H1 (cell line): ENCODE results near the gene SH2D5. TPM values are rescaled to one million over a fixed set of nuclear protein-coding genes. Genes with fewer than 3 reads are reported as not detected.

Experiments
- CTCF ChIA-PET: fragments of 300-600 bp; sonication (Branson Sonifier 250); formaldehyde crosslinking; loops from one replicate; lab custom pipeline; 2021; ENCODE audit not compliant: partially characterized antibody; lab: Charles Lee
- POLR2A ChIA-PET: fragments of 300-600 bp; sonication (Branson Sonifier 250); formaldehyde crosslinking; loops from one replicate; lab custom pipeline; 2021; ENCODE audit warnings: inconsistent platforms; ENCODE audit not compliant: partially characterized antibody; lab: Charles Lee
- DNase-seq, 2 experiments: peaks; one replicate each; pipeline versions ENCODE4 v3.0.0 to v3.0.0-alpha.2; 2010 to 2022; ENCODE audit warnings: low spot score in 2 of 2, low read depth in 1 of 2, mixed read lengths in 1 of 2
- FAIRE-seq: peaks from 2 replicates; lab custom pipeline; 2011; peaks lifted over from hg19 to GRCh38; lab: Jason Lieb, UNC
- H2AFZ ChIP-seq: 2 replicates; pipeline ENCODE4 v1.8.1; 2012; ENCODE audit warnings: low read length, inconsistent platforms
- H2AK5ac ChIP-seq: 2 replicates; pipeline ENCODE4 v1.6.1; 2013; ENCODE audit warnings: low read depth, low read length
- H2BK120ac ChIP-seq: replicated peaks from 2 replicates; pipeline ENCODE3; 2013; ENCODE audit warnings: low read depth, low read length, inconsistent platforms
- H2BK12ac ChIP-seq: 2 replicates; pipeline ENCODE4 v1.6.1; 2013; ENCODE audit warnings: low read depth, low read length
- H2BK15ac ChIP-seq: 2 replicates; pipeline ENCODE4 v1.6.1; 2013; ENCODE audit warnings: low read length
- H2BK20ac ChIP-seq: 2 replicates; pipeline ENCODE4 v1.6.1; 2013; ENCODE audit warnings: low read length
- H2BK5ac ChIP-seq: 2 replicates; pipeline ENCODE4 v1.6.1; 2013; ENCODE audit warnings: low read depth, low read length
- H3K14ac ChIP-seq: 2 replicates; pipeline ENCODE4 v1.6.1; 2013; ENCODE audit warnings: inconsistent platforms; ENCODE audit not compliant: insufficient read length
- H3K18ac ChIP-seq: 2 replicates; pipeline ENCODE4 v1.6.1; 2013; ENCODE audit warnings: low read length; ENCODE audit errors: extremely low read depth
- H3K23ac ChIP-seq: 2 replicates; pipeline ENCODE4 v1.6.1; 2013; ENCODE audit warnings: inconsistent platforms; ENCODE audit not compliant: insufficient read length
- H3K23me2 ChIP-seq: 2 replicates; pipeline ENCODE4 v1.6.1; 2013; ENCODE audit warnings: low read depth, low read length
- H3K27ac ChIP-seq: 2 replicates; pipeline ENCODE4 v1.6.1; 2011; ENCODE audit warnings: low read depth, low read length, inconsistent platforms
- H3K27me3 ChIP-seq, 4 experiments: replicated peaks in 1 of 4; 1 replicate in 1 of 4; 2 replicates in 3 of 4; pipeline versions ENCODE4 v1.6.1 to v1.8.1; 2011 to 2013; ENCODE audit warnings: low read length in 3 of 4, mild to moderate bottlenecking in 3 of 4, inconsistent platforms in 2 of 4, mixed read lengths in 2 of 4, moderate library complexity in 1 of 4; ENCODE audit not compliant: control insufficient read depth in 3 of 4, insufficient read depth in 3 of 4; ENCODE audit errors: extremely low read depth in 1 of 4
- H3K36me3 ChIP-seq, 4 experiments: 2 replicates each; pipeline versions ENCODE4 v1.6.1 to v1.8.1; 2011 to 2013; ENCODE audit warnings: mild to moderate bottlenecking in 4 of 4, low read length in 3 of 4, moderate library complexity in 2 of 4, control low read depth in 1 of 4, inconsistent platforms in 1 of 4; ENCODE audit not compliant: insufficient read depth in 4 of 4, control insufficient read depth in 2 of 4
- H3K4ac ChIP-seq: replicated peaks from 2 replicates; pipeline ENCODE3; 2013; ENCODE audit warnings: low read length, low read depth, mixed read lengths, inconsistent platforms; ENCODE audit not compliant: insufficient read length
- H3K4me1 ChIP-seq, 4 experiments: replicated peaks in 1 of 4; 1 replicate in 1 of 4; 2 replicates in 3 of 4; pipeline versions ENCODE4 v1.6.1 to v1.8.1; 2011 to 2013; ENCODE audit warnings: low read length in 3 of 4, inconsistent platforms in 2 of 4, mixed read lengths in 1 of 4; ENCODE audit not compliant: insufficient read depth in 4 of 4, control insufficient read depth in 3 of 4
- H3K4me2 ChIP-seq, 2 experiments: 2 replicates each; pipeline versions ENCODE4 v1.6.1 to v1.8.1; 2011 to 2013; ENCODE audit warnings: low read depth in 2 of 2, low read length in 2 of 2, control low read depth in 1 of 2, inconsistent platforms in 1 of 2, mild to moderate bottlenecking in 1 of 2; ENCODE audit not compliant: insufficient read depth in 1 of 2
- H3K4me3 ChIP-seq, 4 experiments: fragments of 200-600, 300-600 bp in 1 of 4; sonication (generic), shearing (Covaris generic), sonication (Bioruptor Twin) in 1 of 4; 2 replicates each; pipeline versions ENCODE4 v1.5.1 to v1.8.1; 2011 to 2016; ENCODE audit warnings: low read length in 4 of 4, low read depth in 3 of 4, control low read depth in 2 of 4, inconsistent platforms in 2 of 4, mild to moderate bottlenecking in 2 of 4, mixed read lengths in 1 of 4, moderate library complexity in 1 of 4; ENCODE audit not compliant: insufficient read depth in 2 of 4; ENCODE audit errors: extremely low read depth in 1 of 4
- H3K56ac ChIP-seq: replicated peaks from 2 replicates; pipeline ENCODE3; 2013; ENCODE audit warnings: low read depth, mild to moderate bottlenecking, mixed read lengths, low read length, inconsistent platforms; ENCODE audit not compliant: insufficient read length
- H3K79me1 ChIP-seq: 2 replicates; pipeline ENCODE4 v1.6.1; 2013; ENCODE audit warnings: low read depth, low read length, control low read depth
- H3K79me2 ChIP-seq, 2 experiments: 2 replicates each; pipeline versions ENCODE4 v1.6.1 to v1.8.1; 2012 to 2013; ENCODE audit warnings: low read length in 2 of 2, mild to moderate bottlenecking in 2 of 2, inconsistent platforms in 1 of 2; ENCODE audit not compliant: insufficient read depth in 2 of 2, control insufficient read depth in 1 of 2
- H3K9ac ChIP-seq, 4 experiments: replicated peaks in 1 of 4; 1 replicate in 1 of 4; 2 replicates in 3 of 4; pipeline versions ENCODE4 v1.6.1 to v1.8.1; 2011 to 2013; ENCODE audit warnings: low read depth in 3 of 4, low read length in 3 of 4, control low read depth in 2 of 4, mild to moderate bottlenecking in 2 of 4, moderate library complexity in 2 of 4, inconsistent platforms in 1 of 4; ENCODE audit errors: extremely low read depth in 1 of 4
- H3K9me3 ChIP-seq, 2 experiments: 2 replicates each; pipeline versions ENCODE4 v1.6.1 to v1.8.1; 2012 to 2013; ENCODE audit warnings: mild to moderate bottlenecking in 2 of 2, moderate library complexity in 2 of 2, control low read depth in 1 of 2, inconsistent platforms in 1 of 2, low read depth in 1 of 2, low read length in 1 of 2, mixed read lengths in 1 of 2; ENCODE audit not compliant: insufficient read depth in 2 of 2
- H4K20me1 ChIP-seq, 2 experiments: replicated peaks in 1 of 2; 2 replicates each; pipeline versions ENCODE3 to v1.8.1; 2011 to 2013; ENCODE audit warnings: inconsistent platforms in 2 of 2, low read length in 2 of 2, mild to moderate bottlenecking in 1 of 2; ENCODE audit not compliant: insufficient read depth in 2 of 2, control insufficient read depth in 1 of 2
- H4K5ac ChIP-seq: 2 replicates; pipeline ENCODE4 v1.6.1; 2013; ENCODE audit warnings: low read length, low read depth, mixed read lengths, inconsistent platforms; ENCODE audit not compliant: insufficient read length
- H4K8ac ChIP-seq: 2 replicates; pipeline ENCODE4 v1.8.0; 2013; ENCODE audit warnings: mild to moderate bottlenecking, moderate library complexity, low read length, inconsistent platforms; ENCODE audit not compliant: insufficient read depth; ENCODE audit errors: extremely low read depth
- H4K91ac ChIP-seq: replicated peaks from 2 replicates; pipeline ENCODE3; 2013; ENCODE audit warnings: low read length, mixed read lengths, inconsistent platforms; ENCODE audit not compliant: insufficient read length
- ASH2L ChIP-seq: fragments of 200-600, 300-600 bp; sonication (generic); IDR thresholded peaks from one replicate; pipeline ENCODE4 v1.7.1; 2017; ENCODE audit warnings: low read length
- HDAC6 ChIP-seq: IDR thresholded peaks from one replicate; pipeline ENCODE4 v1.7.1; 2012; ENCODE audit warnings: low read depth, mild to moderate bottlenecking, inconsistent platforms, low read length, moderate library complexity
- KDM5A ChIP-seq: fragments of 200-600 bp; IDR thresholded peaks from 2 replicates; pipeline ENCODE4 v1.7.1; 2012; ENCODE audit warnings: mild to moderate bottlenecking, low read length, inconsistent platforms, mixed read lengths
- POLR2A ChIP-seq, 2 experiments: IDR thresholded peaks; 1 replicate in 1 of 2; 2 replicates in 1 of 2; pipeline ENCODE4 v1.6.1; 2011; ENCODE audit warnings: low read depth in 2 of 2, low read length in 2 of 2, mild to moderate bottlenecking in 2 of 2; ENCODE audit errors: control extremely low read depth in 1 of 2
- SIRT6 ChIP-seq: IDR thresholded peaks from one replicate; pipeline ENCODE4 v1.7.1; 2012; ENCODE audit warnings: low read length, inconsistent platforms
- WGBS, 2 experiments: shearing (Covaris generic) in 1 of 2; methylation state at CpG; one replicate each; pipeline versions ENCODE4 v1.1.6 to v1.1.7; 2013 to 2015; ENCODE audit warnings: low lambda C conversion rate in 2 of 2, mixed read lengths in 2 of 2, inconsistent platforms in 1 of 2, low coverage in 1 of 2, missing lambda C conversion rate in 1 of 2; ENCODE audit not compliant: insufficient replicate concordance in 2 of 2, insufficient coverage in 1 of 2, insufficient read length in 1 of 2; ENCODE audit errors: extremely low coverage in 1 of 2, missing lambda C conversion rate in 1 of 2; 5-methylcytosine and 5-hydroxymethylcytosine counted together
- polyA plus RNA-seq, 7 experiments: library from polyadenylated mRNA; depleted of rRNA in 3 of 7; stranded (reverse) in 5 of 7; unstranded in 2 of 7; fragments of >200 nt in 5 of 7; fragments of 200-250 nt in 2 of 7; gene quantifications; 1 replicate in 5 of 7; 2 replicates in 1 of 7; 4 replicates in 1 of 7; pipeline versions ENCODE4 v1.2.1 to v1.2.3, GENCODE V29; 2011 to 2013; ENCODE audit warnings: missing spikeins in 2 of 7, mixed read lengths in 2 of 7
- total RNA-seq: library from RNA; stranded (reverse); fragmentation: NEBNext Ultra II Directional; extraction: Animal tissue kit (Norgen Biotek cat#: 25700); gene quantifications from 2 replicates; pipeline ENCODE4 v1.2.1, GENCODE V29; 2021

The SH2D5 gene
- total and polyA plus RNA-seq, 2 of the 8 experiments (the other 6 are each of a cell fraction or from before 2014, with no cell fraction given), result 13.2 to 18.4 TPM

DNA sequence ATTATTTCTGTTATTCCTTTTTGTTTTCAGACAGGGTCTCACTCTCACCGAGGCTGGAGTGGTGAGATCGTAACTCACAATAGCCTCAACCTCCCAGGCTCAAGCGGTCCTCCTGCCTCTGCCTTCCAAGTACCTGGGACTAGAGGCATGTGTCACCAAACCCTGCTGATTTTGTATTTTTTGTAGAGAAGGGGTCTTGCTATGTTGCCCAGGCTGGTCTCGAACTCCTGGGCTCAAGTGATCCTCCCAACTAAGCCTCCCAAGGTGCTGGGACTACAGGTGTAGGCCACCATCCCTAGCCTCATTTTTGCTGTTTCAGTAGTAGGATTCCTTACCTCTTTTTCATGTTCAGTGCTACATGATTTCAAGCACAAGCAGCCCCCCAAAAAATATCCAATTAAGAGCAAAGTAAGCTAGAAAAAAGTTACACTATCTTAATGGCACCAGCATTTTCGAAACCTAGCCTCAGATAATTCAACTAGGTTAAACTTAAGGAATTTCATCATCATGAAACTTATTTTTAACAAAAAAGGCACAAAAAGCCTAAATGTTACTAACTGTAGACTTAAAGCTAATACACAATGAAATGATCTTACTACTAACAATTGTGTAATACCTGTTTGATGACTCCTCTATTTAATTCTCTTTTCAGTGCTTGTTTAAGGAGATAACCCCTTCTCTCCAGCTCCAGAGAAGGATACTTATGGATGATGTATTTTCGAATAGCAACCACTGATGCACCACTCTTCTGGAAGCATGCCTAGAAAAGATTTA, 38.0 kb upstream of the SH2D5 start:
- TF ChIP-seq SIRT6 (no peak), POLR2A (IDR thresholded peaks at IDR 0.05; ENCODE audit: control extremely low read depth in 1 of 2, low read depth in 2 of 2, low read length in 2 of 2) (no peak), ASH2L (no peak), HDAC6 (no peak), KDM5A (no peak)
- POLR2A ChIA-PET, result interaction anchor here (0.6 to 1.1 kb wide), 4 partner anchors 16 to 1975 kb away, joined by 3 to 5 read pairs (median 3); partner anchors contain the start of gene HP1BP3

More for the DNA sequence above, 38.0 kb upstream of the SH2D5 start:
- Histone ChIP-seq H4K20me1 (peaks cover 0 to 1% of the 10 kb centered on the region in 2 experiments), H3K79me2 (no peaks in the 10 kb centered on the region), H2BK120ac (no peak overlapping the region), H2AFZ (no peak overlapping the region), H3K4me2 (no peak overlapping the region), H4K8ac (no peak overlapping the region), H3K4ac (no peak overlapping the region), H3K4me3 (no peak overlapping the region), H3K18ac (no peak overlapping the region), H2BK12ac (no peak overlapping the region), H3K23me2 (no peaks in the 10 kb centered on the region), H3K36me3 (peaks cover 18 to 92% (median 71%) of the 10 kb centered on the region in 4 experiments), H4K91ac (no peak overlapping the region), H2AK5ac (no peak overlapping the region), H3K56ac (no peak overlapping the region), H3K79me1 (no peaks in the 10 kb centered on the region), H3K4me1 (no peaks in the 10 kb centered on the region), H3K14ac (no peak overlapping the region), H2BK20ac (no peak overlapping the region), H3K27me3 (no peaks in the 10 kb centered on the region), H3K27ac (no peak overlapping the region), H3K23ac (no peak overlapping the region), H3K9ac (no peak overlapping the region), H2BK5ac (no peak overlapping the region), H2BK15ac (no peak overlapping the region), H3K9me3 (no peaks in the 10 kb centered on the region), H4K5ac (no peak overlapping the region)
- CTCF ChIA-PET, result interaction anchor here (0.6 to 2.0 kb wide), 4 partner anchors 9 to 1061 kb away, joined by 3 to 6 read pairs (median 3); no protein-coding TSS in a partner anchor
- FAIRE-seq, result no peak
- WGBS, 2 experiments, result 90% methylated on average over 6 of the region's 6 CpGs; no CpG with 5 or more reads in 1 of the 2 experiments
- DNase-seq, result no peak
